ENCODE results near the gene PRICKLE1. TPM values are rescaled to one million over a fixed set of nuclear protein-coding genes. Genes with fewer than 3 reads are reported as not detected.

PRICKLE1 gene
- total RNA-seq, 1 experiment from 2014 or later, result 14.1 TPM

DNA sequence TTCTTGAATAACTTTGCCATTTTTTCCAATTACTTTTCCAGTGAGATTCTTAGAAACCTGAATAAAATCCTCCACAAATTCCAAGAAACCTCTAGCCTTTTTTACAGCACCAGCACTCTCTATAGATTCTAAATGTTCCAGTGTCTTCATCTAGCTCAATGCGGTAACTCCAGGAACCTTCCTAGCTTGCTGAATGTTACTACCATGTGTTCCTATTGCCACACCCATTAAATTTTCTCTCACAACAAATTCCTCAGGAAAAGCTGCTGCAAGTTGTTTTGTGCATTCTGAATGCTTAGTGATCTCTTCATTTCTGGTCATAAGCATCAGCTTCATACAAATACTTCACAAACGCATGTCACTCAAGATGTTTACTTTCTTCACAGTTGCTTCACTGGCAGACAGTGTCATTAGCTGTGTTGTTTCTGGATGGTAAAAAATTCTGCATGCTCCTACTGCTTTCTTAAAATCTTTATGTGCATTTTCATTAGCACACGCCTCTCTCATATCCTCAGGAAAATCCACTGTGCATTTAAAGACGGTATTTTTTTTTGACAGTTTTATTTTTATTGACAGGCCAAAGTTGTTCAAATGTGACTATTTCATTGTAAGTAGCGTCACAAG lies 156.9 kb downstream of the PRICKLE1 start:
- POLR2A ChIA-PET, result no interaction called here
- Mint-ChIP-seq H3K4me1 (ENCODE audit: insufficient read depth, unreplicated experiment) (peaks cover 7% of the 10 kb centered on the region), H3K4me3 (ENCODE audit: unreplicated experiment) (no peak overlapping the region), H3K36me3 (ENCODE audit: insufficient read depth, unreplicated experiment) (peaks cover 29% of the 10 kb centered on the region), H3K9me3 (ENCODE audit: unreplicated experiment) (no peaks in the 10 kb centered on the region), H3K27ac (ENCODE audit: low read depth, unreplicated experiment) (no peak overlapping the region), H3K27me3 (ENCODE audit: insufficient read depth, unreplicated experiment) (no peaks in the 10 kb centered on the region)
- intact Hi-C loops (cut with micrococcal nuclease), result no loop called here
- CTCF ChIA-PET, result no interaction called here
- DNase-seq (ENCODE audit: unreplicated experiment), result no peak
- no TSS peak for BruUV-seq (replicated peaks)
- TF ChIP-seq, protein P1, sequence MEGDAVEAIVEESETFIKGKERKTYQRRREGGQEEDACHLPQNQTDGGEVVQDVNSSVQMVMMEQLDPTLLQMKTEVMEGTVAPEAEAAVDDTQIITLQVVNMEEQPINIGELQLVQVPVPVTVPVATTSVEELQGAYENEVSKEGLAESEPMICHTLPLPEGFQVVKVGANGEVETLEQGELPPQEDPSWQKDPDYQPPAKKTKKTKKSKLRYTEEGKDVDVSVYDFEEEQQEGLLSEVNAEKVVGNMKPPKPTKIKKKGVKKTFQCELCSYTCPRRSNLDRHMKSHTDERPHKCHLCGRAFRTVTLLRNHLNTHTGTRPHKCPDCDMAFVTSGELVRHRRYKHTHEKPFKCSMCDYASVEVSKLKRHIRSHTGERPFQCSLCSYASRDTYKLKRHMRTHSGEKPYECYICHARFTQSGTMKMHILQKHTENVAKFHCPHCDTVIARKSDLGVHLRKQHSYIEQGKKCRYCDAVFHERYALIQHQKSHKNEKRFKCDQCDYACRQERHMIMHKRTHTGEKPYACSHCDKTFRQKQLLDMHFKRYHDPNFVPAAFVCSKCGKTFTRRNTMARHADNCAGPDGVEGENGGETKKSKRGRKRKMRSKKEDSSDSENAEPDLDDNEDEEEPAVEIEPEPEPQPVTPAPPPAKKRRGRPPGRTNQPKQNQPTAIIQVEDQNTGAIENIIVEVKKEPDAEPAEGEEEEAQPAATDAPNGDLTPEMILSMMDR (IDR thresholded peaks at IDR 0.05; ENCODE audit: unreplicated experiment), result no peak

DNA sequence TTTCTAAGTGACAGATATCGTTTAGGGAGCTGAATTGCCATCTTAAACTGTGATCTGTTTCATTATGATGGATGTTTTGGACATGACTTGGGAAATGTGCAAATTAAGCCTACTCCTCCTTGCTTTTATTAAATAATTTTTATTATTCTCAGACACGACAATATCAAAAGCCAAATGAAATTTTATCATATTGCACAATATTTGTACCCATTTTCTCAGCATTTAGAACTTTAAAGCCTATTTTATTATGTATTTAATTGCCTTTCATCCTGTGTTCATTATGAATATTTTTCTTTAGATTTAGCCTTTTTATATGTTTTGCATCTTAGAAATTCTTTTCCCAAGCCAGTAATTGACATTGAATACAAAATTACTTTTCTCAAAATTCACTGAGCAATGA lies 160.7 kb downstream of the PRICKLE1 start:
- TF ChIP-seq, protein P1 (IDR thresholded peaks at IDR 0.05; ENCODE audit: unreplicated experiment), result no peak
- no TSS peak for BruUV-seq (replicated peaks)
- Mint-ChIP-seq H3K27ac (ENCODE audit: low read depth, unreplicated experiment) (no peak overlapping the region), H3K4me1 (ENCODE audit: insufficient read depth, unreplicated experiment) (peaks cover 19% of the 10 kb centered on the region), H3K4me3 (ENCODE audit: unreplicated experiment) (no peak overlapping the region), H3K36me3 (ENCODE audit: insufficient read depth, unreplicated experiment) (peaks cover 33% of the 10 kb centered on the region), H3K27me3 (ENCODE audit: insufficient read depth, unreplicated experiment) (no peaks in the 10 kb centered on the region), H3K9me3 (ENCODE audit: unreplicated experiment) (no peaks in the 10 kb centered on the region)
- ChIA-PET POLR2A (no interaction called here), CTCF (interaction anchor here (0.6 to 0.7 kb wide), 2 partner anchors 83 to 159 kb away, joined by 3 to 4 read pairs; no protein-coding TSS in a partner anchor)
- intact Hi-C loops (cut with micrococcal nuclease), result no loop called here
- DNase-seq (ENCODE audit: unreplicated experiment), result no peak

GRCh38 chr12:42426746-42427145 lies 162.8 kb downstream of the PRICKLE1 start:
- ChIA-PET CTCF (interaction anchor here (0.7 kb wide), 1 partner anchor 16 kb away, joined by 3 read pairs; no protein-coding TSS in a partner anchor), POLR2A (interaction anchor here (0.5 to 1.0 kb wide), 6 partner anchors 11 to 1021 kb away, joined by 3 to 5 read pairs (median 3); no protein-coding TSS in a partner anchor)
- peaks cover 18% of the 10 kb centered on the region for H3K4me1 Mint-ChIP-seq (ENCODE audit: insufficient read depth, unreplicated experiment)
- no peaks in the 10 kb centered on the region for H3K9me3 Mint-ChIP-seq (ENCODE audit: unreplicated experiment)
- no TSS peak for BruUV-seq (replicated peaks)
- H3K27me3 Mint-ChIP-seq (ENCODE audit: insufficient read depth, unreplicated experiment), result no peaks in the 10 kb centered on the region
- peak; percentile 80 for DNase-seq (ENCODE audit: unreplicated experiment)
- intact Hi-C loops (cut with micrococcal nuclease), result no loop called here
- H3K27ac Mint-ChIP-seq (ENCODE audit: low read depth, unreplicated experiment), result peak overlapping the region; percentile 84
- TF ChIP-seq, protein P1 (IDR thresholded peaks at IDR 0.05; ENCODE audit: unreplicated experiment), result no peak
- H3K4me3 Mint-ChIP-seq (ENCODE audit: unreplicated experiment), result no peak overlapping the region
- H3K36me3 Mint-ChIP-seq (ENCODE audit: insufficient read depth, unreplicated experiment), result peaks cover 18% of the 10 kb centered on the region

- Mint-ChIP-seq H3K4me1 (ENCODE audit: insufficient read depth, unreplicated experiment) (peaks cover 22% of the 10 kb centered on the region), H3K4me3 (ENCODE audit: unreplicated experiment) (no peak overlapping the region), H3K9me3 (ENCODE audit: unreplicated experiment) (no peaks in the 10 kb centered on the region), H3K27me3 (ENCODE audit: insufficient read depth, unreplicated experiment) (no peaks in the 10 kb centered on the region), H3K27ac (ENCODE audit: low read depth, unreplicated experiment) (no peak overlapping the region), H3K36me3 (ENCODE audit: insufficient read depth, unreplicated experiment) (peaks cover 6% of the 10 kb centered on the region)
- CTCF ChIA-PET, result interaction anchor here (0.6 kb wide), 1 partner anchor 884 kb away, joined by 3 read pairs; no protein-coding TSS in a partner anchor
- no TSS peak for BruUV-seq (replicated peaks)
- intact Hi-C loops (cut with micrococcal nuclease), result no loop called here
- DNase-seq (ENCODE audit: unreplicated experiment), result no peak
- POLR2A ChIA-PET, result no interaction called here
- TF ChIP-seq, protein P1 (IDR thresholded peaks at IDR 0.05; ENCODE audit: unreplicated experiment), result no peak
Measured at GRCh38 chr12:42422785-42423184, 166.8 kb downstream of the PRICKLE1 start.
